GM23248 (cell line): ENCODE measurements around the gene PRUNE2.

Experiments used
- EZH2 ChIP-seq: fragments of 200-600 bp; sonication (generic); IDR thresholded peaks from 2 replicates; pipeline ENCODE4 v1.6.1; 2018; ENCODE audit warnings: antibody characterized with exemption, mild to moderate bottlenecking; ENCODE audit not compliant: insufficient read depth, poor library complexity, severe bottlenecking
- EZH2phosphoT487 ChIP-seq: fragments of 200-600 bp; sonication (generic); IDR thresholded peaks from 2 replicates; pipeline ENCODE4 v1.6.1; 2018; ENCODE audit warnings: antibody characterized with exemption, moderate library complexity, mild to moderate bottlenecking, low read depth; ENCODE audit not compliant: insufficient read depth

GRCh38 chr9:76897804-76898525, 7.9 kb downstream of the PRUNE2 start:
- TF ChIP-seq EZH2 (no peak), EZH2phosphoT487 (no peak)
